Ishikawa (cell line): ENCODE results near the gene CLEC4M.

ENCODE experiments used
- CEBPB ChIP-seq: IDR thresholded peaks from 2 replicates; pipeline ENCODE4 v1.6.1; 2012
- CREB1 ChIP-seq: IDR thresholded peaks from 2 replicates; pipeline ENCODE4 v1.6.1; 2012; ENCODE audit warnings: low read depth
- EGR1 ChIP-seq: IDR thresholded peaks from 2 replicates; pipeline ENCODE4 v1.6.1; 2012
- EP300 ChIP-seq: IDR thresholded peaks from 2 replicates; pipeline ENCODE4 v1.6.1; 2012; ENCODE audit warnings: borderline replicate concordance
- FOXM1 ChIP-seq: IDR thresholded peaks from 2 replicates; pipeline ENCODE4 v1.6.1; 2012; ENCODE audit warnings: low read depth, borderline replicate concordance
- NFIC ChIP-seq: IDR thresholded peaks from 2 replicates; pipeline ENCODE4 v1.6.1; 2012
- RAD21 ChIP-seq: IDR thresholded peaks from 2 replicates; pipeline ENCODE4 v1.6.1; 2012; ENCODE audit warnings: low read depth
- REST ChIP-seq: IDR thresholded peaks from 2 replicates; pipeline ENCODE4 v1.6.1; 2012; ENCODE audit warnings: low read depth, mild to moderate bottlenecking
- TAF1 ChIP-seq: IDR thresholded peaks from 2 replicates; pipeline ENCODE4 v1.6.1; 2012; ENCODE audit warnings: low read depth, mild to moderate bottlenecking
- TCF12 ChIP-seq: IDR thresholded peaks from 2 replicates; pipeline ENCODE4 v1.6.1; 2012; ENCODE audit warnings: low read depth
- TEAD4 ChIP-seq: IDR thresholded peaks from 2 replicates; pipeline ENCODE4 v1.6.1; 2012
- YY1 ChIP-seq: IDR thresholded peaks from 2 replicates; pipeline ENCODE4 v1.6.1; 2012; ENCODE audit warnings: low read depth
- ZBTB7A ChIP-seq: IDR thresholded peaks from 2 replicates; pipeline ENCODE4 v1.6.1; 2012; ENCODE audit warnings: low read depth
- TF ChIP-seq, protein P1 (sequence below): IDR thresholded peaks from 2 replicates; pipeline ENCODE4 v1.6.1; 2012

Gene CLEC4M

DNA sequence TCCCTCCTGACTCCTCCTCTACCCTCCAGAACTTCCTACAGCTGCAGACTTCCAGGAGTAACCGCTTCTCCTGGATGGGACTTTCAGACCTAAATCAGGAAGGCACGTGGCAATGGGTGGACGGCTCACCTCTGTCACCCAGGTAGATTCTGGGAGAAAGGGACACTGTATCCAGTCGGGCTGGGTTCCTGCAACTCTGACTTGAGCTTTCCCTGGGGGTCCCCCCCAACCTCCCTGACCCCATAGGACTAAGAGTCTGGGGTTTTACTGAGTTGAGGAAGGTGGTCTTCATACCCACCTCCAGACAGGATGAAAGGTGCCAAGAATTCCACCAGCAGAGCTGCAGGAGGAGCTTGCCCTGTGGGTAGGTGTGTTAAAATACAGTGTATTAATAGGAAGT, 4.4 kb downstream of the CLEC4M start:
- no peak for TF ChIP-seq CEBPB
- TF ChIP-seq YY1, result no peak
- TF ChIP-seq CREB1, result no peak
- no peak for TF ChIP-seq ZBTB7A
- no peak for TF ChIP-seq EP300
- TF ChIP-seq, protein P1, sequence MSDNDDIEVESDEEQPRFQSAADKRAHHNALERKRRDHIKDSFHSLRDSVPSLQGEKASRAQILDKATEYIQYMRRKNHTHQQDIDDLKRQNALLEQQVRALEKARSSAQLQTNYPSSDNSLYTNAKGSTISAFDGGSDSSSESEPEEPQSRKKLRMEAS, result no peak
- TF ChIP-seq EGR1, result no peak
- no peak for TF ChIP-seq FOXM1
- TF ChIP-seq RAD21, result no peak
- no peak for TF ChIP-seq TEAD4
- no peak for TF ChIP-seq NFIC
- TF ChIP-seq REST, result no peak

- TF ChIP-seq TCF12, result no peak
- no peak for TF ChIP-seq NFIC
- no peak for TF ChIP-seq ZBTB7A
- TF ChIP-seq YY1, result no peak
- TF ChIP-seq RAD21, result no peak
- no peak for TF ChIP-seq REST
- no peak for TF ChIP-seq TEAD4
- no peak for TF ChIP-seq FOXM1
- no peak for TF ChIP-seq CEBPB
Observed at GRCh38 chr19:7769171-7769570, 6.1 kb downstream of the CLEC4M start.

DNA sequence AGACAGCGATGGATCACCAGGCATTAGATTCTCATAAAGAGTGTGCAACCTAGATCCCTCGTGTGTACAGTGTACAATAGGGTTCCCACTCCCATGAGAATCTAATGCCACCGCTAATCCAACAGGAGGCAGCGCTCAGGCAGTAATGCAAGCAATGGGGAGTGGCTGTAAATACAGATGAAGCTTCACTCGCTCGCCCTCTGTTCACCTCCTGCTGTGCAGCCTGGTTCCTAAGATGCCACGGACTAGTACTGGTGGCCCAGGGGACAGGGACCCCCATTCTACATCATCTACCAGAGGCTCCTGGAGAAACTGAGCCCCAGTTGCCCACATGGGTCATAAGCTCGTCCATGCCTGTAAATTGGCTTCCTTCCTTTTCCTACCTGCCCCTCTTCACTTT, 8.0 kb downstream of the CLEC4M start:
- TF ChIP-seq REST (no peak), RAD21 (no peak), FOXM1 (no peak), TCF12 (no peak), NFIC (no peak)

DNA sequence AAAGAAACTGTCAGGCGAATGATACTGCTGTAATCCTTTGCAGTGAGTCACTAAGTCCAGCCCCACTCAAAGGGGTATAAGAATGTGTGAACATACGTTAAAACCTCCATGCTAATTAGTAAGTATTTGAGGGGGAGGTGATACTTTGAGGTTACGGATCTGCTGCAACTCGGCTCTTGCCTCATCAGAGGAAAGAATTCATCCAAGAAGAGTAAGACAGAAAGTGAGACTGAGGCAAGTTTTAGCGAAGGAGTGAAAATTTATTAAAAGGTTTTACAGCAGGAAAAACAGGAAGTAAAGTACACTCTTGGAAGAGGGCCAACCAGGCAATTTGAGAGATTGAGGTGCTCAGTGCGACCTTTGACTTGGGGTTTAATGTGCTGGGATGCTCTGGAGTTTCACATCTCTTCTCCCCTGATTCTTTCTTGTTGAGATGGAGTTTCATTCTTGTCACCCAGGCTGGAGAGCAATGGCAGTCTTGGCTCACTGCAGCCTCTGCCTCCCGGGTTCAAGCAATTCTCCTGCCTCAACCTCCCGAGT, 9.8 kb downstream of the CLEC4M start:
- TF ChIP-seq TAF1, result no peak
- TF ChIP-seq NFIC, result no peak

GRCh38 chr19:7773841-7774240, 10.8 kb downstream of the CLEC4M start:
- TF ChIP-seq TEAD4, result no peak
- no peak for TF ChIP-seq REST
- TF ChIP-seq YY1, result no peak
- TF ChIP-seq, protein P1, result no peak
- no peak for TF ChIP-seq RAD21
- TF ChIP-seq ZBTB7A, result no peak
- TF ChIP-seq TCF12, result no peak
